Suprapubic skin (tissue), 4 donors: ENCODE measurements around the gene OXT. TPM values are rescaled to one million over a fixed set of nuclear protein-coding genes. Genes with fewer than 3 reads are reported as not detected.
"Not testable (repeated sequence)": the region's sequence is repeated elsewhere in the genome, so short reads cannot be mapped to it uniquely, and the experiment has no call there.

Experiments
- DNase-seq, 2 donors: peaks; one replicate each; pipeline ENCODE4 v3.0.0-alpha.2; 2019; ENCODE audit warnings: low spot score in 2 of 2
- H3K27ac ChIP-seq: fragments of 200-600 bp; sonication (generic); one replicate; pipeline ENCODE4 v1.5.1; 2019
- H3K27me3 ChIP-seq: fragments of 200-600 bp; sonication (generic); one replicate; pipeline ENCODE4 v1.5.1; 2019
- H3K36me3 ChIP-seq: fragments of 200-600 bp; sonication (generic); one replicate; pipeline ENCODE4 v1.5.1; 2019
- H3K4me1 ChIP-seq: fragments of 200-600 bp; sonication (generic); one replicate; pipeline ENCODE4 v1.5.1; 2019
- H3K4me3 ChIP-seq: fragments of 200-600 bp; sonication (generic); one replicate; pipeline ENCODE4 v1.5.1; 2019; ENCODE audit warnings: mild to moderate bottlenecking
- H3K9me3 ChIP-seq: fragments of 200-600 bp; sonication (generic); one replicate; pipeline ENCODE4 v1.5.1; 2019
- EP300 ChIP-seq: sonication (generic); formaldehyde crosslinking; IDR thresholded peaks from one replicate; pipeline ENCODE4 v1.6.1; 2017; ENCODE audit warnings: antibody characterized with exemption
- POLR2A ChIP-seq, 2 donors: fragments of 450-650 bp; IDR thresholded peaks; one replicate each; pipeline ENCODE4 v1.6.1; 2017; ENCODE audit warnings: antibody characterized with exemption in 2 of 2, mild to moderate bottlenecking in 2 of 2, moderate library complexity in 2 of 2
- POLR2AphosphoS5 ChIP-seq, 3 donors: sonication (generic); formaldehyde crosslinking; IDR thresholded peaks; one replicate each; pipeline ENCODE4 v1.6.1; 2017; ENCODE audit warnings: antibody characterized with exemption in 3 of 3
- WGBS: methylation state at CpG from one replicate; pipeline ENCODE4 v1.1.5; 2018; 5-methylcytosine and 5-hydroxymethylcytosine counted together
- total RNA-seq, 4 donors: library from RNA; depleted of rRNA; stranded (reverse); fragments of >200 nt; gene quantifications; one replicate each; pipeline ENCODE4 v1.1.0, GENCODE V29; 2016
- TF ChIP-seq, protein P1 (sequence below), 2 donors: fragments of 200-600 bp in 1 of 2; fragments of 450-650 bp in 1 of 2; sonication (generic) in 1 of 2; IDR thresholded peaks; one replicate each; pipeline ENCODE4 v1.5.1; 2016 to 2019; ENCODE audit warnings: antibody characterized with exemption in 2 of 2, mild to moderate bottlenecking in 1 of 2, moderate library complexity in 1 of 2

The OXT gene
- total RNA-seq, 4 donors from 2014 or later: 2.0 TPM; not detected in 3

DNA sequence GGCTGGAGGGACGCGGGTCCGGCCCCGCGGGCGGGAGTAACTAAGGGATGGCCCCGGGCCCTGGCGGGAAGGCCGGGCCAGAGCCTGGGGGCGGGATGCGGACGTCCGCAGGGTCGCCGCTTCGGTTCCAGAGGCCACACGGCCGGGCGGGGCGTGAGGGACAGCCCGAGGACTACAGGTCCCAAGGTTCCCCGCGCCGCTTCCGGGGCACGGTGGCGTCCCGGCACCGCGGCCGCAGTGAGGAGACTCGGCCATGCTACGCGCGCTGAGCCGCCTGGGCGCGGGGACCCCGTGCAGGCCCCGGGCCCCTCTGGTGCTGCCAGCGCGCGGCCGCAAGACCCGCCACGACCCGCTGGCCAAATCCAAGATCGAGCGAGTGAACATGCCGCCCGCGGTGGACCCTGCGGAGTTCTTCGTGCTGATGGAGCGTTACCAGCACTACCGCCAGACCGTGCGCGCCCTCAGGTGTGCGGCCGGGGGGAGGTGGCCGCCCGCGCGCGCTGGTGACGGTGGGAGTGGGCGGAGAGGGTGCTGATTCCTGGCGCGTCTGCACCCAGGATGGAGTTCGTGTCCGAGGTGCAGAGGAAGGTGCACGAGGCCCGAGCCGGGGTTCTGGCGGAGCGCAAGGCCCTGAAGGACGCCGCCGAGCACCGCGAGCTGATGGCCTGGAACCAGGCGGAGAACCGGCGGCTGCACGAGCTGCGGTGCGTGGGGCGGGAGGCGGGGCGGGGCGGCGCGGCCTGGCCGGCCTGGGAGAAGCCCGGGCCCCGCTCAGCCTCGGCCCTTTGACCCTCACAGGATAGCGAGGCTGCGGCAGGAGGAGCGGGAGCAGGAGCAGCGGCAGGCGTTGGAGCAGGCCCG lies 25.4 kb upstream of the OXT start, which contains the start of gene MRPS26:
TSS of gene MRPS26 (plus strand) at position 237 of the 861 bp plus-strand sequence. CDS start at position 254, 17 bp downstream.
- DNase-seq: peak; percentile 91
- peak within 1 kb of the TSS; percentile 83 for H3K27ac ChIP-seq
- no peaks in the 10 kb centered on the region for H3K27me3 ChIP-seq
- 0% methylated on average over 12 of the region's 104 CpGs for WGBS
- no peaks in the 10 kb centered on the region for H3K9me3 ChIP-seq
- peaks cover 28% of the 10 kb centered on the region for H3K36me3 ChIP-seq
- TF ChIP-seq EP300 (no peak), POLR2A (IDR thresholded peaks at IDR 0.05) (peak in 1 of 2 donors; percentile 41), POLR2AphosphoS5 (IDR thresholded peaks at IDR 0.05) (peak in 1 of 3 donors; percentile 19)
- H3K4me1 ChIP-seq: peaks cover 24% of the 10 kb centered on the region
- peak within 1 kb of the TSS; percentile 60 for H3K4me3 ChIP-seq

GRCh38 chr20:3046677-3047462 lies 24.6 kb upstream of the OXT start:
- H3K9me3 ChIP-seq: no peaks in the 10 kb centered on the region
- peak overlapping the region; percentile 60 for H3K4me3 ChIP-seq
- DNase-seq: no peak
- WGBS: 51% methylated on average over 27 of the region's 39 CpGs
- H3K4me1 ChIP-seq: peaks cover 20% of the 10 kb centered on the region
- H3K27me3 ChIP-seq: no peaks in the 10 kb centered on the region
- H3K36me3 ChIP-seq: peaks cover 28% of the 10 kb centered on the region
- peak overlapping the region; percentile 83 for H3K27ac ChIP-seq
- TF ChIP-seq POLR2A (IDR thresholded peaks at IDR 0.05) (no peak), POLR2AphosphoS5 (IDR thresholded peaks at IDR 0.05) (no peak), EP300 (no peak)
- TF ChIP-seq, protein P1, sequence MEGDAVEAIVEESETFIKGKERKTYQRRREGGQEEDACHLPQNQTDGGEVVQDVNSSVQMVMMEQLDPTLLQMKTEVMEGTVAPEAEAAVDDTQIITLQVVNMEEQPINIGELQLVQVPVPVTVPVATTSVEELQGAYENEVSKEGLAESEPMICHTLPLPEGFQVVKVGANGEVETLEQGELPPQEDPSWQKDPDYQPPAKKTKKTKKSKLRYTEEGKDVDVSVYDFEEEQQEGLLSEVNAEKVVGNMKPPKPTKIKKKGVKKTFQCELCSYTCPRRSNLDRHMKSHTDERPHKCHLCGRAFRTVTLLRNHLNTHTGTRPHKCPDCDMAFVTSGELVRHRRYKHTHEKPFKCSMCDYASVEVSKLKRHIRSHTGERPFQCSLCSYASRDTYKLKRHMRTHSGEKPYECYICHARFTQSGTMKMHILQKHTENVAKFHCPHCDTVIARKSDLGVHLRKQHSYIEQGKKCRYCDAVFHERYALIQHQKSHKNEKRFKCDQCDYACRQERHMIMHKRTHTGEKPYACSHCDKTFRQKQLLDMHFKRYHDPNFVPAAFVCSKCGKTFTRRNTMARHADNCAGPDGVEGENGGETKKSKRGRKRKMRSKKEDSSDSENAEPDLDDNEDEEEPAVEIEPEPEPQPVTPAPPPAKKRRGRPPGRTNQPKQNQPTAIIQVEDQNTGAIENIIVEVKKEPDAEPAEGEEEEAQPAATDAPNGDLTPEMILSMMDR (IDR thresholded peaks at IDR 0.05): no peak

GRCh38 chr20:3047486-3048419 lies 23.7 kb upstream of the OXT start:
- 81% methylated on average over 12 of the region's 14 CpGs for WGBS
- Histone ChIP-seq H3K27ac (no peak overlapping the region), H3K4me3 (no peak overlapping the region), H3K4me1 (peaks cover 18% of the 10 kb centered on the region), H3K9me3 (no peaks in the 10 kb centered on the region), H3K36me3 (peaks cover 28% of the 10 kb centered on the region), H3K27me3 (no peaks in the 10 kb centered on the region)
- TF ChIP-seq POLR2AphosphoS5 (IDR thresholded peaks at IDR 0.05) (no peak), EP300 (no peak), POLR2A (IDR thresholded peaks at IDR 0.05) (no peak)
- TF ChIP-seq, protein P1 (IDR thresholded peaks at IDR 0.05): no peak
- no peak for DNase-seq

DNA sequence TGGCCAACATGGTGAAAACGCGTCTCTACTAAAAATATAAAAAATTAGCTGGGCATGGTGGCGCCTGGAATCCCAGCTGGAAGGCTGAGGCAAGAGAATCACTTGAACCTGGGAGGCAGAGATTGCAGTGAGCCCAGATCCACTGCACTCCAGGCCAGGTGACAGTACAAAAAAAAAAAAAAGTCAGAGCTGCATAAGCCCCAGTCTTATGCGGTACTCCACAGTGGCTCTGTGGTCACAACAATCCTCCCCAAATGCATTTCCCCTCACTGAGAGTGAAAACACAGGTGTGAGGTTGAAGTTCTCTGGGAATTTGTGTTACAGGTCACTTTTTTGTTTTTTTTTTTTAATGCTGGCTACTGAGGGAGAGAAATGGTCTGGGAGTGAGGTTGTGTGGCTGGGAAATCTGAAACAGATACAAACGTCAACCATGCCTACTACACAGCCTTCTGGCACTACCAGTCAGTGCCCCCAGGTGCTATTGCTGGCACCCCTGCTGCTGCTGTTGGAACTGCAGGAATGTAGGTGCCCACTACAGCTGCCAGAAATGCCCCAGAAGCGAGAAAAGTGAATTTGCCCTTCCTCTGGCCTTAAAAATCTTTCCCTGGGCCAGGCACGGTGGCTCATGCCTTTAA lies 19.9 kb upstream of the OXT start:
- peaks cover 28% of the 10 kb centered on the region for H3K36me3 ChIP-seq
- H3K4me3 ChIP-seq: no peak overlapping the region
- WGBS: 64% methylated on average over 7 of the region's 7 CpGs
- TF ChIP-seq POLR2A (IDR thresholded peaks at IDR 0.05) (no peak), EP300 (no peak)
- TF ChIP-seq, protein P1 (IDR thresholded peaks at IDR 0.05): no peak
- DNase-seq: no peak
- no peaks in the 10 kb centered on the region for H3K27me3 ChIP-seq
- H3K27ac ChIP-seq: no peak overlapping the region
- peaks cover 11% of the 10 kb centered on the region for H3K4me1 ChIP-seq
- no peaks in the 10 kb centered on the region for H3K9me3 ChIP-seq

- no peak for DNase-seq
- Histone ChIP-seq H3K36me3 (no peaks in the 10 kb centered on the region), H3K27ac (no peak overlapping the region), H3K9me3 (no peaks in the 10 kb centered on the region), H3K4me3 (no peak overlapping the region), H3K27me3 (no peaks in the 10 kb centered on the region), H3K4me1 (no peaks in the 10 kb centered on the region)
- no peak for TF ChIP-seq POLR2A (IDR thresholded peaks at IDR 0.05)
- no peak for TF ChIP-seq EP300
- TF ChIP-seq, protein P1 (IDR thresholded peaks at IDR 0.05): no peak
- no peak for TF ChIP-seq POLR2AphosphoS5 (IDR thresholded peaks at IDR 0.05)
- WGBS: 93% methylated on average over 2 of the region's 3 CpGs
Observed at GRCh38 chr20:3059489-3059888, 11.9 kb upstream of the OXT start.

- DNase-seq, H3K27me3 ChIP-seq, H3K4me3 ChIP-seq, H3K27ac ChIP-seq, H3K36me3 ChIP-seq, H3K9me3 ChIP-seq: not testable (repeated sequence)
- peaks cover 12% of the 10 kb centered on the region for H3K4me1 ChIP-seq
- WGBS: 91% methylated on average over 6 of the region's 6 CpGs
Observed at GRCh38 chr20:3064119-3064518, 7.3 kb upstream of the OXT start.
